ENCODE data around the gene CHD9NB. TPM values are rescaled to one million over a fixed set of nuclear protein-coding genes. Genes with fewer than 3 reads are reported as not detected.

The CHD9NB gene
- total RNA-seq, 1 experiment from 2014 or later, result 2.8 TPM

DNA sequence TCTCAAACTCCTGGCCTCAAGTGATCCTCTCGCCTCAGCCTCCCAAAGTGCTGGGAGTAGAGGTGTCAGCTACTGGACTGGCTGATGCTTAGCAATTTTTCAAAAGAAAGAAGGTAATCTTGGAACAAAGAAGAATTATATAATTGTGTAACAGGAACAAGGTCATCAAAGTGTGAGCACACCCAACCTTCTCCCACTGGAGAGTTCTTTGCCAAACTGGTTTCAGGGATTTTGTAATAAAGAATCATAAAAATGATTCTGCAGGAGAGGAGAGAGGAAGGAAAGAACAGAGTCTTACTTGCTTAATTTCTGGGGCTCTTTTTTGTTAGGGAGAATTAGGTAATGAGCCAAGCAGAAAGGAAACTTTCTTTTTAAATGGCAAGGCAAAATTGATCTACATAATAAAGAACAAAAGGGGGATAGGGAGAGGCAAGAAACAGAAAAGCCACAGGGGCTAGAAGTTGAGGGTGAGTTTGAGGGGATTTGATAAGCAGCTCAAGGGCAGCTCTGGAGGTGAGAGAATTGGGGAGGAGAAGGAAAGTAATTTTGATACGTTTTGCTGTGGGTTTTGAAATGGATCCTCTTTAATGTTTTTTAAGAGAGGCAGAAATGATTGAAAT lies 21.3 kb downstream of the CHD9NB start:
- Histone ChIP-seq H4K20me1 (ENCODE audit: insufficient read depth) (no peaks in the 10 kb centered on the region), H2AFZ (no peak overlapping the region), H3K27ac (no peak overlapping the region), H3K4me2 (peak overlapping the region; percentile 30; the same call in 1 of the 2 replicates), H3K9me3 (ENCODE audit: insufficient read depth, low read depth) (no peaks in the 10 kb centered on the region), H3F3A (ENCODE audit: insufficient read depth, low read depth) (no peaks in the 10 kb centered on the region), H3K4me1 (replicated peaks; ENCODE audit: insufficient read depth) (peaks cover 12% of the 10 kb centered on the region; the same call in 1 of the 2 replicates), H3K79me2 (ENCODE audit: low read depth) (no peaks in the 10 kb centered on the region), H3K4me3 (no peak overlapping the region), H3K9me2 (ENCODE audit: insufficient read depth) (no peaks in the 10 kb centered on the region), H3K27me3 (ENCODE audit: insufficient read depth, low read depth) (no peaks in the 10 kb centered on the region), H3K36me3 (ENCODE audit: low read depth) (no peaks in the 10 kb centered on the region)
- no TSS peak for BruUV-seq (replicated peaks)
- peak in 1 of 2 experiments; percentile 76 for DNase-seq
- intact Hi-C loops (cut with micrococcal nuclease; ENCODE audit: unreplicated experiment), result no loop called here
- POLR2A ChIA-PET (ENCODE audit: unreplicated experiment), result no interaction called here
- no peak for TF ChIP-seq EZH2 (IDR thresholded peaks at IDR 0.05; ENCODE audit: low read depth)
- TF ChIP-seq, protein P1, sequence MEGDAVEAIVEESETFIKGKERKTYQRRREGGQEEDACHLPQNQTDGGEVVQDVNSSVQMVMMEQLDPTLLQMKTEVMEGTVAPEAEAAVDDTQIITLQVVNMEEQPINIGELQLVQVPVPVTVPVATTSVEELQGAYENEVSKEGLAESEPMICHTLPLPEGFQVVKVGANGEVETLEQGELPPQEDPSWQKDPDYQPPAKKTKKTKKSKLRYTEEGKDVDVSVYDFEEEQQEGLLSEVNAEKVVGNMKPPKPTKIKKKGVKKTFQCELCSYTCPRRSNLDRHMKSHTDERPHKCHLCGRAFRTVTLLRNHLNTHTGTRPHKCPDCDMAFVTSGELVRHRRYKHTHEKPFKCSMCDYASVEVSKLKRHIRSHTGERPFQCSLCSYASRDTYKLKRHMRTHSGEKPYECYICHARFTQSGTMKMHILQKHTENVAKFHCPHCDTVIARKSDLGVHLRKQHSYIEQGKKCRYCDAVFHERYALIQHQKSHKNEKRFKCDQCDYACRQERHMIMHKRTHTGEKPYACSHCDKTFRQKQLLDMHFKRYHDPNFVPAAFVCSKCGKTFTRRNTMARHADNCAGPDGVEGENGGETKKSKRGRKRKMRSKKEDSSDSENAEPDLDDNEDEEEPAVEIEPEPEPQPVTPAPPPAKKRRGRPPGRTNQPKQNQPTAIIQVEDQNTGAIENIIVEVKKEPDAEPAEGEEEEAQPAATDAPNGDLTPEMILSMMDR (conservative IDR thresholded peaks at IDR 0.05), result no peak
- CTCF ChIA-PET, result no interaction called here

DNA sequence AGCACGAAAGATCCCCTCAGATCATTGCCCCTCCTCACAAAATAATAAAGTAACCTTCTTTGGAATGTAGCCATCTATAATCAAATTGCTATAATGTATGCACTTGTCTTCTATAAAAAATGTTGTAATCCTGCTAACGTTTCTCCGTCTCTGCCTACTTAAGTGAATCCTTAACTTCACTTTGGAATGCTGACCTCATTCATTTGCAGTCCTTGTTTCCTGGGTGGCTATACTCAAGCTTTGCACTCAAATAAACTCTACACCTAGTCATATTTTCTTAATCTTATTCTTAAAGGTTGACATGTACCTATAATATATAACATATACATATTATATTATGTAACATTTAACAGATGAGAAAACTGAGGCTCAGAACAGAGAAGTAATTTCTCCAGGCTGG lies 22.7 kb downstream of the CHD9NB start:
- Histone ChIP-seq H3F3A (ENCODE audit: insufficient read depth, low read depth) (no peaks in the 10 kb centered on the region), H3K9me2 (ENCODE audit: insufficient read depth) (no peaks in the 10 kb centered on the region), H3K79me2 (ENCODE audit: low read depth) (no peaks in the 10 kb centered on the region), H3K4me2 (no peak overlapping the region), H3K27me3 (ENCODE audit: insufficient read depth, low read depth) (no peaks in the 10 kb centered on the region), H3K4me3 (no peak overlapping the region), H2AFZ (no peak overlapping the region), H3K9me3 (ENCODE audit: insufficient read depth, low read depth) (no peaks in the 10 kb centered on the region), H4K20me1 (ENCODE audit: insufficient read depth) (no peaks in the 10 kb centered on the region), H3K4me1 (replicated peaks; ENCODE audit: insufficient read depth) (peaks cover 12% of the 10 kb centered on the region; the same call in 1 of the 2 replicates), H3K27ac (no peak overlapping the region), H3K36me3 (ENCODE audit: low read depth) (no peaks in the 10 kb centered on the region)
- no peak for DNase-seq
- BruUV-seq (replicated peaks), result no TSS peak
- intact Hi-C loops (cut with micrococcal nuclease; ENCODE audit: unreplicated experiment), result no loop called here
- TF ChIP-seq, protein P1 (conservative IDR thresholded peaks at IDR 0.05), result no peak
- no peak for TF ChIP-seq EZH2 (IDR thresholded peaks at IDR 0.05; ENCODE audit: low read depth)
- ChIA-PET CTCF (interaction anchor here (0.7 kb wide), 1 partner anchor 117 kb away, joined by 7 read pairs; no protein-coding TSS in a partner anchor), POLR2A (ENCODE audit: unreplicated experiment) (interaction anchor here (0.7 kb wide), 1 partner anchor 114 kb away, joined by 5 read pairs; no protein-coding TSS in a partner anchor)

GRCh38 chr16:53024045-53024444 lies 28.7 kb downstream of the CHD9NB start:
- intact Hi-C loops (cut with micrococcal nuclease; ENCODE audit: unreplicated experiment), result loop anchor here (5.0 kb wide), 1 partner anchor 957 kb away; no protein-coding TSS in a partner anchor
- Histone ChIP-seq H3K4me2 (no peak overlapping the region), H3K9me2 (ENCODE audit: insufficient read depth) (no peaks in the 10 kb centered on the region), H3K27ac (no peak overlapping the region), H3K9me3 (ENCODE audit: insufficient read depth, low read depth) (no peaks in the 10 kb centered on the region), H3K36me3 (ENCODE audit: low read depth) (no peaks in the 10 kb centered on the region), H3K27me3 (ENCODE audit: insufficient read depth, low read depth) (no peaks in the 10 kb centered on the region), H3K4me1 (replicated peaks; ENCODE audit: insufficient read depth) (no peaks in the 10 kb centered on the region), H3K79me2 (ENCODE audit: low read depth) (no peaks in the 10 kb centered on the region), H2AFZ (no peak overlapping the region), H4K20me1 (ENCODE audit: insufficient read depth) (no peaks in the 10 kb centered on the region), H3K4me3 (no peak overlapping the region), H3F3A (ENCODE audit: insufficient read depth, low read depth) (no peaks in the 10 kb centered on the region)
- POLR2A ChIA-PET (ENCODE audit: unreplicated experiment), result no interaction called here
- BruUV-seq (replicated peaks), result no TSS peak
- no peak for DNase-seq
- TF ChIP-seq, protein P1 (conservative IDR thresholded peaks at IDR 0.05), result no peak
- no peak for TF ChIP-seq EZH2 (IDR thresholded peaks at IDR 0.05; ENCODE audit: low read depth)
- CTCF ChIA-PET, result interaction anchor here (0.6 kb wide), 1 partner anchor 937 kb away, joined by 3 read pairs; no protein-coding TSS in a partner anchor
